Hepatocyte (in vitro differentiated cells): ENCODE data around the gene TAGLN3.

ENCODE experiments used
- EZH2 ChIP-seq: fragments of 200-600 bp; sonication (generic); IDR thresholded peaks from 2 replicates; pipeline ENCODE4 v1.6.1; 2016; ENCODE audit warnings: antibody characterized with exemption, mild to moderate bottlenecking, borderline replicate concordance
- EZH2phosphoT487 ChIP-seq: fragments of 200-600 bp; sonication (generic); IDR thresholded peaks from one replicate; pipeline ENCODE4 v1.6.1; 2018; ENCODE audit warnings: antibody characterized with exemption, mild to moderate bottlenecking, low read depth, moderate library complexity; ENCODE audit not compliant: unreplicated experiment, severe bottlenecking
- TF ChIP-seq, protein P1 (sequence below): fragments of 200-600 bp; sonication (generic); IDR thresholded peaks from 2 replicates; pipeline ENCODE4 v1.5.1; 2016; ENCODE audit warnings: antibody characterized with exemption, mild to moderate bottlenecking; ENCODE audit not compliant: poor library complexity

DNA sequence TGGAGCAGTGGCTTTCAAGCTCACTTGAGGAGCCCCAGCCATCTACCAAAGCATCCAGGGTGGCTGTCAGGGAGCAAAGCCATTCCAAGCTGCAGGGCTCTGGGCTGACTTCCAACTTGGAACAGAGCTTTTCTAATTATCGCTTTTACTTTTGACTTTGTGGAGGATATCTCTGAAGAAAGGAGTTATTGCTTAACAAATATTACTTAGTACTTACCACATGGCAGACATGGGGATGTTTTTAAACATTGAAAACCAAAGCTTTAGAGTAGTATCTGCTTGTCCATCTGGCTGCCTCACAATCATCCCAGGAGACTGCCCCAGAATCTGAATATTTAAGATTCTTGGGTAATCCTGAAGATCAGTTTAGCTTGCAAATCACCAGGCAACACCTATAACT lies 8.9 kb downstream of the TAGLN3 start:
- TF ChIP-seq, protein P1, sequence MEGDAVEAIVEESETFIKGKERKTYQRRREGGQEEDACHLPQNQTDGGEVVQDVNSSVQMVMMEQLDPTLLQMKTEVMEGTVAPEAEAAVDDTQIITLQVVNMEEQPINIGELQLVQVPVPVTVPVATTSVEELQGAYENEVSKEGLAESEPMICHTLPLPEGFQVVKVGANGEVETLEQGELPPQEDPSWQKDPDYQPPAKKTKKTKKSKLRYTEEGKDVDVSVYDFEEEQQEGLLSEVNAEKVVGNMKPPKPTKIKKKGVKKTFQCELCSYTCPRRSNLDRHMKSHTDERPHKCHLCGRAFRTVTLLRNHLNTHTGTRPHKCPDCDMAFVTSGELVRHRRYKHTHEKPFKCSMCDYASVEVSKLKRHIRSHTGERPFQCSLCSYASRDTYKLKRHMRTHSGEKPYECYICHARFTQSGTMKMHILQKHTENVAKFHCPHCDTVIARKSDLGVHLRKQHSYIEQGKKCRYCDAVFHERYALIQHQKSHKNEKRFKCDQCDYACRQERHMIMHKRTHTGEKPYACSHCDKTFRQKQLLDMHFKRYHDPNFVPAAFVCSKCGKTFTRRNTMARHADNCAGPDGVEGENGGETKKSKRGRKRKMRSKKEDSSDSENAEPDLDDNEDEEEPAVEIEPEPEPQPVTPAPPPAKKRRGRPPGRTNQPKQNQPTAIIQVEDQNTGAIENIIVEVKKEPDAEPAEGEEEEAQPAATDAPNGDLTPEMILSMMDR, result no peak
- TF ChIP-seq EZH2 (no peak), EZH2phosphoT487 (no peak)
